T-cell (primary cell): ENCODE data around the gene PGC. TPM values are rescaled to one million over a fixed set of nuclear protein-coding genes. Genes with fewer than 3 reads are reported as not detected.
A peak's percentile ranks its signal among the peaks of the same experiment; 100 is the strongest.

Source experiments
- ATAC-seq, 4 experiments: fragments of 200-7000 bp in 3 of 4; fragments of 150-1000 bp in 1 of 4; cut with Tn5 transposase; replicated peaks in 1 of 4; 1 replicate in 3 of 4; 2 replicates in 1 of 4; pipeline ENCODE4 v1.10.0; 2021; ENCODE audit warnings: moderate library complexity in 3 of 4, mild to moderate bottlenecking in 2 of 4, moderate number of reproducible peaks in 1 of 4
- CTCF ChIA-PET, 2 donors: fragments of 300-600 bp; sonication (Branson Sonifier 250); formaldehyde crosslinking; loops; one replicate each; lab custom pipeline; 2022; ENCODE audit warnings: antibody characterized with exemption in 2 of 2; lab: Charles Lee
- POLR2A ChIA-PET, 2 donors: fragments of 300-600 bp; sonication (Branson Sonifier 250); formaldehyde crosslinking; loops; one replicate each; lab custom pipeline; 2022; ENCODE audit warnings: antibody characterized with exemption in 2 of 2; lab: Charles Lee
- DNase-seq, 35 experiments: peaks; one replicate each; pipeline versions ENCODE4 v3.0.0 to v3.0.0-alpha.2; 2013 to 2023
- H3K27ac ChIP-seq: one replicate; pipeline ENCODE4 v1.5.1; 2013; ENCODE audit warnings: low read length
- H3K27me3 ChIP-seq, 2 experiments: replicated peaks in 1 of 2; 1 replicate in 1 of 2; 2 replicates in 1 of 2; pipeline versions ENCODE4 v1.6.1 to v1.7.0; 2013; ENCODE audit warnings: low read length in 1 of 2, mixed read lengths in 1 of 2; ENCODE audit not compliant: control insufficient read depth in 2 of 2, insufficient read depth in 2 of 2; ENCODE audit errors: extremely low read depth in 1 of 2
- H3K36me3 ChIP-seq, 2 donors: 1 replicate in 1 of 2; 2 replicates in 1 of 2; pipeline versions ENCODE4 v1.6.1 to v1.7.0; 2013; ENCODE audit warnings: low read length in 1 of 2; ENCODE audit not compliant: control insufficient read depth in 2 of 2, insufficient read depth in 1 of 2; ENCODE audit errors: extremely low read depth in 1 of 2
- H3K4me1 ChIP-seq, 2 experiments: 1 replicate in 1 of 2; 2 replicates in 1 of 2; pipeline versions ENCODE4 v1.6.1 to v1.7.0; 2013; ENCODE audit warnings: low read length in 2 of 2, mixed read lengths in 1 of 2; ENCODE audit not compliant: insufficient read depth in 2 of 2, control insufficient read depth in 1 of 2; ENCODE audit errors: extremely low read depth in 1 of 2
- H3K4me3 ChIP-seq, 2 donors: 1 replicate in 1 of 2; 2 replicates in 1 of 2; pipeline versions ENCODE4 v1.5.1 to v1.7.0; 2013; ENCODE audit warnings: mild to moderate bottlenecking in 2 of 2, low read length in 1 of 2, moderate library complexity in 1 of 2; ENCODE audit not compliant: control insufficient read depth in 1 of 2; ENCODE audit errors: extremely low read depth in 1 of 2
- H3K9me3 ChIP-seq: 2 replicates; pipeline ENCODE4 v1.7.0; 2013
- H3K27ac Mint-ChIP-seq, 2 donors: one replicate each; pipeline ENCODE4 v1.8.0; 2020 to 2021; ENCODE audit warnings: mild to moderate bottlenecking in 2 of 2, mixed read lengths in 2 of 2
- H3K27me3 Mint-ChIP-seq, 2 donors: one replicate each; pipeline ENCODE4 v1.8.0; 2021 to 2022; ENCODE audit warnings: mixed read lengths in 2 of 2
- H3K36me3 Mint-ChIP-seq: one replicate; pipeline ENCODE4 v1.8.0; 2021; ENCODE audit warnings: mixed read lengths
- H3K4me1 Mint-ChIP-seq, 3 donors: one replicate each; pipeline ENCODE4 v1.8.0; 2020 to 2022; ENCODE audit warnings: mixed read lengths in 3 of 3, mild to moderate bottlenecking in 1 of 3
- H3K4me3 Mint-ChIP-seq, 3 donors: one replicate each; pipeline ENCODE4 v1.8.0; 2020 to 2022; ENCODE audit warnings: mild to moderate bottlenecking in 3 of 3, mixed read lengths in 3 of 3, moderate library complexity in 3 of 3
- H3K9me3 Mint-ChIP-seq, 3 donors: one replicate each; pipeline ENCODE4 v1.8.0; 2020 to 2022; ENCODE audit warnings: mixed read lengths in 3 of 3
- WGBS: methylation state at CpG from one replicate; pipeline ENCODE4 v1.1.5; 2013; ENCODE audit warnings: missing lambda C conversion rate; ENCODE audit not compliant: insufficient coverage; 5-methylcytosine and 5-hydroxymethylcytosine counted together
- total RNA-seq, 35 experiments: library from RNA in 6 of 35; stranded (reverse) in 6 of 35; fragments of 120-200 nt in 1 of 35; gene quantifications; one replicate each; pipeline versions ENCODE4 v1.2.1 to v1.2.4 and lab custom pipeline; 2013 to 2026

The PGC gene
- total RNA-seq, 5 donors from 2014 or later (not counting 1 experiment from before 2014, with no cell fraction given) = 0.58 to 0.86 (median 0.70) TPM; not detected in 2

GRCh38 chr6:41733360-41733706 lies 13.9 kb downstream of the PGC start:
- DNase-seq (peak in 1 of 35 experiments; percentile 36), ATAC-seq (no peak)
- Histone ChIP-seq H3K27me3 (no peaks in the 10 kb centered on the region), H3K27ac (peak overlapping the region; percentile 86), H3K4me1 (peaks cover 27 to 62% of the 10 kb centered on the region in 2 experiments), H3K4me3 (peak overlapping the region; percentile 25 to 75), H3K36me3 (no peaks in the 10 kb centered on the region), H3K9me3 (no peaks in the 10 kb centered on the region)
- H3K27me3 Mint-ChIP-seq = no peaks in the 10 kb centered on the region
- H3K36me3 Mint-ChIP-seq = no peaks in the 10 kb centered on the region
- ChIA-PET CTCF (interaction anchor here (0.6 to 1.9 kb wide), 6 partner anchors 25 to 311 kb away, joined by 3 to 12 read pairs (median 4); partner anchors contain the start of gene TOMM6 (in 1 of the 2)), POLR2A (interaction anchor here in 1 of 2 donors (0.6 to 0.7 kb wide), 2 partner anchors 24 to 1326 kb away, joined by 3 to 6 read pairs; partner anchors contain the start of gene MRPL2)
- no peaks in the 10 kb centered on the region for H3K9me3 Mint-ChIP-seq
- H3K4me3 Mint-ChIP-seq = peak overlapping the region; percentile 76 to 83 (median 80)
- peak overlapping the region; percentile 73 to 85 for H3K27ac Mint-ChIP-seq
- 95% methylated on average over 9 of the region's 11 CpGs for WGBS
- peaks cover 35 to 56% (median 45%) of the 10 kb centered on the region in 3 donors for H3K4me1 Mint-ChIP-seq

DNA sequence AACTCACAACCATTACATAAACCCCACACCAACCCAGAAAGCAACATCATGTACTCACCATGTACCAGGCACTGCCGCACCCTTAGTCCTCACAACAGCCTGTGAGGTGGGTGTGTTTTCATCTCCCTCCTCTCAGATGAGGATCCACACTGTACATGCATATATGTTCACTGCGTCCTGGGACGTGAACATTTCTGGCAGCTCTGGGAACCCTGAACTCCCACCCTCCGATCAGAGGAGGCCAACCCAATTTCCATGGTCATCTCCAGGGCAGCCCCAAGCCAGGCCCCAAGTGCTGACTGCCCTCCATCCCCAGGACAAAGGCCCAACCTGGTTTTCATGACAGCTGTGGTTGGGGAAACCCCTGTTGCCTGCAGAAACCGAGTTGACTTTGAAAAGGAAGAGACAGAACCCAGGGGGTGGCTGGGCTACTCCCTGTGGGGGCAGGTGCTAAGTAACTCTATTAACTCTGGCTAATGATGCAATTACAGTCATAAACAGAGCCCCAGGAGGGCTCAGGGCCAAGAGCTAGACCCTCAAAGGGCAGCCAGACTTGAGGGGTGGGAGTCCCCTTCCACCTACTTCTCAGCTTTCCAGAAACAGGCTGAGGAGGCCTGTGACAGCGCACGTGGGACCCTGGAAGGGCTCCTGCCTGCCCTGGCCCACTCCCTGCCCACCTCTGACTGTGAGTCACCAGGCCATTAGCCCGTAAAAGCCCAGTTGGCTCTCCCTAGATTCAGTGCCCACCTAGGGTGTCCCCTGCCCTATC lies 14.4 kb downstream of the PGC start:
- H3K4me3 Mint-ChIP-seq = peak overlapping the region; percentile 76 to 83 (median 80)
- no peaks in the 10 kb centered on the region for H3K27me3 Mint-ChIP-seq
- ATAC-seq = peak in 3 of 4 experiments; percentile 11 to 61 (median 13)
- peak; percentile 18 to 84 (median 70) for DNase-seq
- Histone ChIP-seq H3K9me3 (no peaks in the 10 kb centered on the region), H3K36me3 (no peaks in the 10 kb centered on the region), H3K27me3 (no peaks in the 10 kb centered on the region), H3K4me3 (peak overlapping the region; percentile 25 to 75), H3K27ac (peak overlapping the region; percentile 86), H3K4me1 (peaks cover 30 to 67% of the 10 kb centered on the region in 2 experiments)
- ChIA-PET POLR2A (no interaction called here), CTCF (interaction anchor here in 1 of 2 donors (0.6 kb wide), 1 partner anchor 49 kb away, joined by 3 read pairs; no protein-coding TSS in a partner anchor)
- 44% methylated on average over 6 of the region's 8 CpGs for WGBS
- no peaks in the 10 kb centered on the region for H3K9me3 Mint-ChIP-seq
- peak overlapping the region; percentile 73 to 85 for H3K27ac Mint-ChIP-seq
- peaks cover 35 to 60% (median 45%) of the 10 kb centered on the region in 3 donors for H3K4me1 Mint-ChIP-seq
- no peaks in the 10 kb centered on the region for H3K36me3 Mint-ChIP-seq

DNA sequence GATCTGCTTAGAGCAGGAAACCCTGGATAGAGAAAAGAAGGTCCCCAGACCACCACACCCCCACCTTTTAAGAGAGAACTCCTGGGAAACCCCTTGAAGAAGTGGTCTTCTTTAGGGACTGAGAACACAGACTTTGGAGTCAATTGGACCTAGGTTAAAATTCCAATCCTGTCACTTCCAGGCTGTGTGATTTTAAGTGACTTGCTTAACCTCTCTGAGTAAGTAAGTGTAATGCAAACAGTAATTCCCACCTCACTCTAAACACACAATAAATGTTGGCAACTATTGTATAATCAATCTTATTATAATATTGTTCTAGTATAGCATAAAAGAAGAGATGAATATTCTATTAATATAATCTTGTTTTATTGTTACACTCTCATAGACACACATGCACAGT lies 15.0 kb downstream of the PGC start:
- no peaks in the 10 kb centered on the region for H3K36me3 Mint-ChIP-seq

DNA sequence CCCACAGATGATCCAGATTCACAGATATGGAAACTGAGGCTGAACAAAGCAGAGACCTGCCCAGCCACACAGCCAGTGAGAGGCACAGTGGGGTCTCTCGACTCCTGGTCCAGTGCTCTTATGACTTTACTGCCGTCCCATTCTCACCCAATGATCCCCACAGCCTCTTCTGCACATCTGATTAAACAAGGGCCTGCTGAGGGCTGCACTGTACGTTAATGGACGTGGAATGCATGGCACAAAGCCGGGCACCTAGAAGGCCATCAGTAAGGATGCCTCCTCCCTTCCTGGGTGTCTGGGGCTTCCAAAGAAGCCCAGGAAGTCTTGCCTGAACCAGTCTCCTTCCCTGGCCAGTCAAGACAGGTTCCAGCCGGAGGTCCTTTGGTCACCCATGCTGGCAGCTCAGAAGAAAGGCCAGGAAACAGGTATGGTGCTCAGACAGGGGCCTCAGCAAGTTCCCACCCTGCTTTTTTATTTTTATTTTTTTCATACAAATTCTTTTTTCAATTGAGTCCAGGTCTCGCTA lies 15.6 kb downstream of the PGC start:
- H3K27ac Mint-ChIP-seq = peak overlapping the region; percentile 66 to 85
- no peak overlapping the region for H3K4me3 ChIP-seq
- H3K4me1 ChIP-seq = peaks cover 33 to 79% of the 10 kb centered on the region in 2 experiments
- no peaks in the 10 kb centered on the region for H3K9me3 ChIP-seq
- ChIA-PET POLR2A (no interaction called here), CTCF (interaction anchor here in 1 of 2 donors (0.6 kb wide), 1 partner anchor 170 kb away, joined by 8 read pairs; no protein-coding TSS in a partner anchor)
- no peaks in the 10 kb centered on the region for H3K27me3 Mint-ChIP-seq
- H3K9me3 Mint-ChIP-seq = no peaks in the 10 kb centered on the region
- ATAC-seq (no peak), DNase-seq (no peak)
- peaks cover 45 to 71% (median 50%) of the 10 kb centered on the region in 3 donors for H3K4me1 Mint-ChIP-seq
- no peaks in the 10 kb centered on the region for H3K36me3 Mint-ChIP-seq
- peak overlapping the region; percentile 86 for H3K27ac ChIP-seq
- no peaks in the 10 kb centered on the region for H3K36me3 ChIP-seq
- 97% methylated on average over 7 of the region's 7 CpGs for WGBS
- H3K4me3 Mint-ChIP-seq = no peak overlapping the region
- H3K27me3 ChIP-seq = no peaks in the 10 kb centered on the region

More for the DNA sequence above, 15.0 kb downstream of the PGC start:
- no peaks in the 10 kb centered on the region for H3K9me3 Mint-ChIP-seq
- DNase-seq = no peak
- peaks cover 33 to 74% of the 10 kb centered on the region in 2 experiments for H3K4me1 ChIP-seq
- ATAC-seq = no peak
- H3K4me3 ChIP-seq = no peak overlapping the region
- H3K4me3 Mint-ChIP-seq = peak overlapping the region; percentile 5 to 83 (median 80)
- no peaks in the 10 kb centered on the region for H3K36me3 ChIP-seq
- peak overlapping the region; percentile 86 for H3K27ac ChIP-seq
- H3K27ac Mint-ChIP-seq = peak overlapping the region; percentile 73 to 85
- CTCF ChIA-PET = no interaction called here
- no peaks in the 10 kb centered on the region for H3K9me3 ChIP-seq
- H3K27me3 Mint-ChIP-seq = no peaks in the 10 kb centered on the region
- peaks cover 41 to 66% (median 45%) of the 10 kb centered on the region in 3 donors for H3K4me1 Mint-ChIP-seq
- H3K27me3 ChIP-seq = no peaks in the 10 kb centered on the region
- POLR2A ChIA-PET = no interaction called here

GRCh38 chr6:41730531-41731436 lies 16.4 kb downstream of the PGC start:
- Histone ChIP-seq H3K36me3 (no peaks in the 10 kb centered on the region), H3K27ac (peak overlapping the region; percentile 86), H3K4me3 (no peak overlapping the region), H3K27me3 (no peaks in the 10 kb centered on the region), H3K9me3 (no peaks in the 10 kb centered on the region), H3K4me1 (peaks cover 32 to 80% of the 10 kb centered on the region in 2 experiments)
- H3K9me3 Mint-ChIP-seq = no peaks in the 10 kb centered on the region
- peaks cover 45 to 74% (median 49%) of the 10 kb centered on the region in 3 donors for H3K4me1 Mint-ChIP-seq
- peak overlapping the region; percentile 68 for H3K27ac Mint-ChIP-seq
- WGBS = 56% methylated on average over 3 of the region's 9 CpGs
- POLR2A ChIA-PET = no interaction called here
- CTCF ChIA-PET = interaction anchor here in 1 of 2 donors (0.6 kb wide), 1 partner anchor 170 kb away, joined by 8 read pairs; no protein-coding TSS in a partner anchor
- no peaks in the 10 kb centered on the region for H3K36me3 Mint-ChIP-seq
- H3K27me3 Mint-ChIP-seq = no peaks in the 10 kb centered on the region
- DNase-seq (peak in 1 of 35 experiments; percentile 37), ATAC-seq (no peak)
- no peak overlapping the region for H3K4me3 Mint-ChIP-seq
